Gastrocnemius medialis (tissue), 4 donors: Measurements from ENCODE around the gene MRGPRE.

ENCODE experiments used
- CTCF ChIP-seq, 5 experiments: fragments of 450-650 bp in 3 of 5; fragments of 200-600 bp in 2 of 5; sonication (generic) in 2 of 5; IDR thresholded peaks in 4 of 5; conservative IDR thresholded peaks in 1 of 5; 1 replicate in 4 of 5; 2 replicates in 1 of 5; pipeline ENCODE4 v1.5.1; 2016 to 2019; ENCODE audit warnings: antibody characterized with exemption in 5 of 5, mild to moderate bottlenecking in 3 of 5, moderate library complexity in 3 of 5
- POLR2A ChIP-seq, 2 donors: fragments of 450-650 bp; IDR thresholded peaks; one replicate each; pipeline ENCODE4 v1.6.1; 2017; ENCODE audit warnings: antibody characterized with exemption in 2 of 2, mild to moderate bottlenecking in 2 of 2, moderate library complexity in 2 of 2

- TF ChIP-seq POLR2A (IDR thresholded peaks at IDR 0.05) (no peak), CTCF (IDR thresholded peaks at IDR 0.05 in 4 of 5, conservative IDR thresholded peaks at IDR 0.05 in 1 of 5) (no peak)
Observed at GRCh38 chr11:3199537-3200295, 32.5 kb downstream of the MRGPRE start.
